ENCODE results near the gene DPEP3. TPM values are rescaled to one million over a fixed set of nuclear protein-coding genes. Genes with fewer than 3 reads are reported as not detected.
A peak's percentile ranks its signal among the peaks of the same experiment; 100 is the strongest.

The DPEP3 gene
- total and polyA plus RNA-seq, 8 donors, result not detected

- peaks cover 47 to 64% (median 55%) of the 10 kb centered on the region in 4 donors for H3K4me1 ChIP-seq
- 13 to 27% (median 18%) methylated on average over 18 of the region's 18 CpGs for WGBS, 5 donors
Observed at GRCh38 chr16:67967183-67967957, 12.9 kb downstream of the DPEP3 start.

GRCh38 chr16:67966549-67967182 lies 13.6 kb downstream of the DPEP3 start:
- DNase-seq, result no peak
- TF ChIP-seq CTCF (IDR thresholded peaks at IDR 0.05), result no peak
- TF ChIP-seq EP300 (IDR thresholded peaks at IDR 0.05), result no peak
- TF ChIP-seq POLR2AphosphoS5 (IDR thresholded peaks at IDR 0.05), result no peak
- no peak for TF ChIP-seq POLR2A (IDR thresholded peaks at IDR 0.05)
- Histone ChIP-seq H3K4me3 (peak overlapping the region; percentile 74 to 98 (median 86)), H3K9me3 (no peaks in the 10 kb centered on the region), H3K27me3 (no peaks in the 10 kb centered on the region), H3K27ac (peak overlapping the region in 4 of 5 donors; percentile 93 to 98 (median 96)), H3K4me1 (peaks cover 54 to 71% (median 63%) of the 10 kb centered on the region in 4 donors), H3K36me3 (peaks cover 15 to 19% (median 17%) of the 10 kb centered on the region in 4 donors)
- 56 to 76% (median 62%) methylated on average over 3 of the region's 3 CpGs for WGBS, 5 donors
- intact Hi-C loops (cut with DNase I; ENCODE audit: low total_unique reads), result no loop called here

More at GRCh38 chr16:67967183-67967957, 12.9 kb downstream of the DPEP3 start:
- H3K4me3 ChIP-seq, result peak overlapping the region; percentile 74 to 98 (median 86)
- H3K27ac ChIP-seq, result peak overlapping the region; percentile 90 to 98 (median 95)
- DNase-seq, result no peak
- no peak for TF ChIP-seq CTCF (IDR thresholded peaks at IDR 0.05)
- TF ChIP-seq EP300 (IDR thresholded peaks at IDR 0.05), result no peak
- TF ChIP-seq POLR2A (IDR thresholded peaks at IDR 0.05), result no peak
- H3K36me3 ChIP-seq, result peaks cover 8 to 12% (median 10%) of the 10 kb centered on the region in 4 donors
- intact Hi-C loops (cut with DNase I; ENCODE audit: low total_unique reads), result no loop called here
- H3K9me3 ChIP-seq, result no peaks in the 10 kb centered on the region
- no peaks in the 10 kb centered on the region for H3K27me3 ChIP-seq

GRCh38 chr16:67965668-67966548 lies 14.4 kb downstream of the DPEP3 start:
- peak overlapping the region; percentile 74 to 98 (median 86) for H3K4me3 ChIP-seq
- peaks cover 57 to 77% (median 70%) of the 10 kb centered on the region in 4 donors for H3K4me1 ChIP-seq
- no peaks in the 10 kb centered on the region for H3K27me3 ChIP-seq
- 59 to 90% (median 74%) methylated on average over 10 to 11 of the region's 11 CpGs for WGBS, 5 donors
- peaks cover 20 to 26% (median 25%) of the 10 kb centered on the region in 4 donors for H3K36me3 ChIP-seq
- DNase-seq, result no peak
- H3K27ac ChIP-seq, result peak overlapping the region in 4 of 5 donors; percentile 93 to 98 (median 96)
- TF ChIP-seq POLR2AphosphoS5 (IDR thresholded peaks at IDR 0.05), result no peak
- intact Hi-C loops (cut with DNase I; ENCODE audit: low total_unique reads), result no loop called here
- H3K9me3 ChIP-seq, result no peaks in the 10 kb centered on the region

GRCh38 chr16:67964477-67965131 lies 15.7 kb downstream of the DPEP3 start:
- DNase-seq, result no peak
- TF ChIP-seq POLR2A (IDR thresholded peaks at IDR 0.05) (no peak), EP300 (IDR thresholded peaks at IDR 0.05) (no peak), CTCF (IDR thresholded peaks at IDR 0.05) (no peak)
- Histone ChIP-seq H3K27me3 (no peaks in the 10 kb centered on the region), H3K9me3 (no peaks in the 10 kb centered on the region), H3K4me1 (peaks cover 66 to 89% (median 81%) of the 10 kb centered on the region in 4 donors), H3K27ac (peak overlapping the region in 3 of 5 donors; percentile 46 to 72 (median 59)), H3K36me3 (peaks cover 30 to 39% (median 37%) of the 10 kb centered on the region in 4 donors), H3K4me3 (no peak overlapping the region)
- intact Hi-C loops (cut with DNase I; ENCODE audit: low total_unique reads), result no loop called here
- 85 to 92% (median 90%) methylated on average over 6 of the region's 6 CpGs for WGBS, 5 donors

Data from stomach (tissue), 9 donors.